HG03066 (cell line): Measurements from ENCODE around the gene LAMB4.

ENCODE experiments used
- ATAC-seq: cut with Tn5 transposase; IDR thresholded peaks from one replicate; pipeline ENCODE4 v1.9.1; 2021; ENCODE audit warnings: low read depth; ENCODE audit not compliant: unreplicated experiment

LAMB4 gene

GRCh38 chr7:107999779-108000560, 130.2 kb downstream of the LAMB4 start:
- no peak for ATAC-seq

- no peak for ATAC-seq
Measured at GRCh38 chr7:107998660-107999480, 131.3 kb downstream of the LAMB4 start.

DNA sequence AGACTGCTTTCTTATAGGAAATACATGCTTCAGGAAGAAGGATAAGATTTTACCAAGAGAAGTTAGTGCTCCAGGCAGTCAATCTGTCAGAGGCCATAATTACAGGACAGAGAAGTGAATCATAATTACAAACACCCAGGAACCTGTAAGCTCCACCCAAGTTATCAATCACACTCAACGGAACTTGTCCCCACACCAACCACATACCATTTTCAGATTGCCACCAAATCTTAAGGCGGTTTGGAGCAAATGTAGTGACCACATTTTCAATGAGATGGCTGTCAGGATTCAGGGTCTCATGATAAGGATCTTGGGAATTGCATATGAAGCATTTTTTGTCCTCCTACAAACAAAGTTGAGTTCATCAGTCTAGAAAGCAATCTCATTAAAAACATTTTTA, 132.0 kb downstream of the LAMB4 start:
- ATAC-seq, result no peak

GRCh38 chr7:107996072-107996882, 133.9 kb downstream of the LAMB4 start:
- no peak for ATAC-seq

DNA sequence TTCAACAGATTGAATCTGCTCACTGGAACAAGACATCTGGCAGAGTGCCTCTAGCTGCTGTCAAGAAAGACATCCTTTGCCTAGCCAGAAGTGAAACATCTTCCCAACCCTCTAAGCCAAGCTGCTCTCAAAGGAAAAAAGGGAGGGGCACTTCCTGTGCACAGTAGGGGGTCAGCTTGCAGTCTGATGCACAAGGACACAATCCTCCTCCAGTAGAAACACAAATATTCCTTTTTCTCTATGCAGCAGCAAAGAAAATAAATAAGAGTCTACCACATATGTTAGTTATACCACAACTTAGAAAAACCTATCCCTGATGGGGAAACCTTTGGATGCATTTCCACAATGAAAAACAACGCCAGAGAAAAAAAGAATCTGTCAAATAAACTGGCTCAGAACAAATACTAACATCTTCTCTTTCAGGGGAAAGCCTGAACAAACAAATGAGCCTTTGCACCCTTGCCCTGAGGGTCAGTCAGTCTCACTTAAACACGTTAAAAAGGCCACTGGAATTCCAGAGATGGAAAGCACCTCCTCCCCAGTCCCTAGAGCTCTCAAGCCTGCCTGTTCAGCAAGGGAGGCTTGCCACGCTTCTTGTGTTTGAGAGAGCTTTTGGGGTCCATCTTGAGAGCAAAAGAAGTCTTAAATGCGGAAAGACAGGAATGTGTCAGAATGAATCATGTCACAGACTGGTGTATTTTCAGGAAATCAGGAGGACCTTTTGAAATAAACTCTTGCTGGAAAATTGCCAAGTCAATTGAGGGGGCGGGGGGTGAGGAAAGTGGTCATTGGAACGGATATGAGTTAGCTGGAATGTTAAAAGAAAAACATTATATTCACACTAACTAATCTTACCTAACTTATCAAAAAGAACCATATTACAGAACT, 134.7 kb downstream of the LAMB4 start:
- no peak for ATAC-seq

DNA sequence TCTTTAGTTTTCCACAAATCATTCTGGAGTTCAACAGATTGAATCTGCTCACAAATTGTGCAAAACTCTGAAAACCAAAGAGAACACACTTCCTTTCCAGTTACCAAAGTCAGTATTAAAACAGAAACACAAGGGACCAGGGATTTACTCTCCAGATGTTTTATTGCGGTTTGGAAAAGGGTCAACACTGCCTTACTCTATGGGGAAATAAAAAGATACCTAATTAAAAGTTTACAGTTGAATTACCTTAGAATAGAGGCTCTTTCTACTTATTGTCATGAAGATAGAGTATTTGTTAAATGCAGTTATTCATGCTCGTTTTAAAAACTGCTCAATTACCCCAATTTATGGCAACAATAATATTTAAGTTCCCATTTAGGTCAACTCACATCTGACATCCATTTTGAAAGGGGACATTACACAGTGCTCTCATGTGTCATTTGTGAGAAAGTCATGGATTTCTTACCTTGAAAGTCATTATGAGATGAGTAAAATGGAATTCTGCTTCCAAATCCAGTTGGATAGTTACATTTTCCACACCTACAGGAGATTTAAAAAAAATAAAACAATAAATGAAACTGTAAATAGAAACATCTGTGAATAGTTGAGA, 135.6 kb downstream of the LAMB4 start:
- ATAC-seq, result no peak

GRCh38 chr7:107993891-107994291, 136.3 kb downstream of the LAMB4 start:
- no peak for ATAC-seq

GRCh38 chr7:107989618-107990373, 140.4 kb downstream of the LAMB4 start:
- ATAC-seq, result no peak

DNA sequence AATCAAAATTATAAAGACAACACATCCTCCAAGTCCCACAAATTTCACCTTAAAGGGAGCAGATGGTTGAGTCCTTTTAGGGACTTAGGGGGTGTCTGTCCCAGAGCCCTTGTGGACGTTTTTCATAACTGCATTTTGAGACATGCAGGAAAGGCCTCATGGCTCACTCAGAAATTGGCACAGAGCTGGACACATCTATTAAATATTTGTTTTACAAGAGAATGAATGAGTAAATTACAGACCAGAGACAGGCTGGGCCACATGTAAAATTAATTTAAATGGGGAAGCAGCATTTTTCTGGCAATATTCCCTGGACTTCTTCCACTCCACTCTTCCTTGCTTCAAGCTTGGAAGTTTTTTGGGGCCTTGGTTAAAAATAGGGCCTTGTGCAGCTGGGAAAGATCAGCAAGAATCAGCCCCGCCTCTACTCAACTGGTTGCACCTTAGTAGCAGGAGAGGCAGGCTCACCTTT, 147.2 kb downstream of the LAMB4 start:
- no peak for ATAC-seq

- ATAC-seq, result no peak
Measured at GRCh38 chr7:107982042-107982840, 147.9 kb downstream of the LAMB4 start.

DNA sequence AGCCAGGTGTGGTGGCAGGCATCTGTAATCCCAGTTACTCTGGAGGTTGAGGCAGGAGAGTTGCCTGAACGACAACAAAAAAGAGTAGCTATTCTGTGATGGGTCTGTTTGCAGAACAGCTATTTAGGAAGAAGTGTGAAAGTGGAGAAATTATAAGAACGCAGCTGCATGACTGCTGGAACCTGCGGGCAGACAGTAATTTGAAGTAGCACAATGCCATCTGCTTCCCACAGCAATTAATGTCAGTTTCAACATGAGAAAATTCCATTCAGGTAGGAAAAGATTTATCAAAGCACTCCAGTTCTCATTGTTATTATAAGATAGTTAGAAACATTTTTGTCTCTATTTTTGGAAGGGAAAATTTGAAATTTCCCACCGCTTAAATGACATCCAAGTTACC, 148.7 kb downstream of the LAMB4 start:
- ATAC-seq, result no peak

- ATAC-seq, result no peak
Measured at GRCh38 chr7:107980671-107981190, 149.4 kb downstream of the LAMB4 start.

GRCh38 chr7:107980171-107980570, 150.0 kb downstream of the LAMB4 start:
- no peak for ATAC-seq

GRCh38 chr7:107978815-107979408, 151.2 kb downstream of the LAMB4 start:
- no peak for ATAC-seq

GRCh38 chr7:107977048-107977447, 153.1 kb downstream of the LAMB4 start:
- no peak for ATAC-seq

- no peak for ATAC-seq
Measured at GRCh38 chr7:107976620-107977019, 153.5 kb downstream of the LAMB4 start.

DNA sequence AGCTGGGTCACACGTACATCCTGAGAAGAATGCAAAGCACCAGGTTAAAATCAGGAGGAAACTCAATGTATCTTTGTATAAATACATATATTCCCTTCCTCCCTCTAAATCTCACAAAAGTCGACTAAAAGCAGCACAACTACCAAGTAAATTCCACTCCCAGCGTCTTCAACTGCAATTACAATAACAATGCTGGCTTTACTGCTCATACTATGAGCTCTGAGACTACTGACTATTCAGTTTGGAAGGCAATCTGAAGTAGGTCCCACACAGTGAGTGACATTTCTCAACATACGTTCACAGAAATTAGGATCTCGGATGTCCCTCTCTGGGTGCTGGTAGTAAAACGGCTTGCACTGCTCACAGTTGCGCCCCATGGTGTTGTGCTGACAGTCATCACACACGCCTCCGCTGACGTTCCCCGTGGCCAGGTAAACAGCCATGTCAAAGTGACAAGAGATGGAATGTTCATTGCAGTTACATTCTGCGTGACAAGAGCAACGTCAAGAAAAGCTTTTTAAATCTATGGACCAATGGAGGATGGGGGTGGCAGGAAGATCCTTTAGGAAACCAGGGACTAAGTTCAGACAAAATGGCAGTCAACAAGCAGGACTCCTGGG, 154.7 kb downstream of the LAMB4 start:
- no peak for ATAC-seq
